K562 (cell line): ENCODE measurements around the gene STAG2. TPM values are rescaled to one million over a fixed set of nuclear protein-coding genes. Genes with fewer than 3 reads are reported as not detected.

Source experiments
- BRD9 ChIP-seq: fragments of 450-650 bp; IDR thresholded peaks from 2 replicates; pipeline ENCODE4 v1.6.1; 2018; ENCODE audit warnings: low read depth; ENCODE audit not compliant: partially characterized antibody
- ELF1 ChIP-seq: fragments of 200-800 bp; sonication (Bioruptor generic); IDR thresholded peaks from 2 replicates; pipeline ENCODE4 v1.6.1; 2016; ENCODE audit warnings: missing genetic modification characterization, missing compliant biosample characterization
- ERF ChIP-seq: fragments of 450-650 bp; formaldehyde crosslinking; IDR thresholded peaks from 2 replicates; pipeline ENCODE4 v1.4.0; 2020; ENCODE audit warnings: mild to moderate bottlenecking, mixed read lengths
- HNRNPLL ChIP-seq: fragments of 200-400 bp; formaldehyde crosslinking; IDR thresholded peaks from 2 replicates; pipeline ENCODE4 v1.6.1; 2017; ENCODE audit warnings: low read length, low read depth, mild to moderate bottlenecking; ENCODE audit not compliant: poor library complexity, severe bottlenecking
- POLR2AphosphoS2 ChIP-seq: IDR thresholded peaks from 2 replicates; pipeline ENCODE4 v1.6.1; 2012; ENCODE audit warnings: low read length, improper control_type of control experiment
- POLR2H ChIP-seq: IDR thresholded peaks from 2 replicates; pipeline ENCODE4 v1.6.1; 2016; ENCODE audit warnings: missing genetic modification characterization, low read depth, mild to moderate bottlenecking, control low read depth, missing compliant biosample characterization, moderate library complexity
- SRSF9 ChIP-seq: fragments of 200-400 bp; formaldehyde crosslinking; IDR thresholded peaks from 2 replicates; pipeline ENCODE4 v1.6.1; 2017; ENCODE audit warnings: low read depth, low read length, borderline replicate concordance
- ZBTB1 ChIP-seq: sonication (generic); formaldehyde crosslinking; IDR thresholded peaks from 2 replicates; pipeline ENCODE4 v1.8.1; 2023; ENCODE audit warnings: missing genetic modification reagents, low read depth, mild to moderate bottlenecking, borderline replicate concordance
- ZNF165 ChIP-seq: fragments of 250-450 bp; sonication (Bioruptor Pico); IDR thresholded peaks from 2 replicates; pipeline ENCODE4 v1.4.0; 2020; ENCODE audit warnings: borderline replicate concordance
- ZNF384 ChIP-seq: IDR thresholded peaks from 2 replicates; pipeline ENCODE4 v1.6.1; 2012; ENCODE audit warnings: low read depth, low read length, improper control_type of control experiment
- polyA plus RNA-seq, 8 experiments: library from polyadenylated mRNA; depleted of rRNA in 4 of 8; stranded (reverse) in 5 of 8; unstranded in 3 of 8; fragments of >200 nt; fragmentation: Nextera tagmentation in 2 of 8; fragmentation: Illumina TruSeq in 1 of 8; extraction: Ambion mirVana in 2 of 8; extraction: Trizol in 1 of 8; gene quantifications; 2 replicates each; pipeline versions ENCODE4 v1.2.1 to v1.2.3, GENCODE V29; 2011 to 2014; ENCODE audit warnings: inconsistent platforms in 1 of 8, missing spikeins in 1 of 8
- total RNA-seq, 7 experiments: library from RNA; depleted of rRNA in 6 of 7; stranded (reverse); fragments of >200 nt in 6 of 7; fragmentation: Illumina TruSeq in 2 of 7; extraction: Trizol in 2 of 7; gene quantifications; 2 replicates each; pipeline versions ENCODE4 v1.2.1 to v1.2.3, GENCODE V29; 2011 to 2021; ENCODE audit warnings: low replicate concordance in 1 of 7
- TF ChIP-seq, protein P1 (sequence below), 2 experiments: fragments of 450-650 bp in 1 of 2; sonication (generic) in 1 of 2; formaldehyde crosslinking in 1 of 2; IDR thresholded peaks; 2 replicates each; pipeline versions ENCODE4 v1.7.1 to v1.9.0; 2016 to 2022; ENCODE audit warnings: inconsistent platforms in 1 of 2, mild to moderate bottlenecking in 1 of 2, missing genetic modification reagents in 1 of 2
- TF ChIP-seq, protein P2 (sequence below): fragments of 450-650 bp; formaldehyde crosslinking; IDR thresholded peaks from 2 replicates; pipeline ENCODE4 v1.4.0; 2020; ENCODE audit warnings: mild to moderate bottlenecking, moderate library complexity
- TF ChIP-seq, protein P3 (sequence below): fragments of 200-800 bp; sonication (Bioruptor generic); IDR thresholded peaks from 2 replicates; pipeline ENCODE4 v1.6.1; 2017; ENCODE audit warnings: missing genetic modification characterization, missing compliant biosample characterization
- TF ChIP-seq, protein P4 (sequence below): fragments of 200-800 bp; sonication (Bioruptor generic); IDR thresholded peaks from 2 replicates; pipeline ENCODE4 v1.6.1; 2017; ENCODE audit warnings: missing genetic modification characterization, missing compliant biosample characterization

STAG2 gene
- total and polyA plus RNA-seq, 9 of the 15 experiments (the other 6 are each of a cell fraction or from before 2014, with no cell fraction given) = 40.3 to 133 (median 90.1) TPM

DNA sequence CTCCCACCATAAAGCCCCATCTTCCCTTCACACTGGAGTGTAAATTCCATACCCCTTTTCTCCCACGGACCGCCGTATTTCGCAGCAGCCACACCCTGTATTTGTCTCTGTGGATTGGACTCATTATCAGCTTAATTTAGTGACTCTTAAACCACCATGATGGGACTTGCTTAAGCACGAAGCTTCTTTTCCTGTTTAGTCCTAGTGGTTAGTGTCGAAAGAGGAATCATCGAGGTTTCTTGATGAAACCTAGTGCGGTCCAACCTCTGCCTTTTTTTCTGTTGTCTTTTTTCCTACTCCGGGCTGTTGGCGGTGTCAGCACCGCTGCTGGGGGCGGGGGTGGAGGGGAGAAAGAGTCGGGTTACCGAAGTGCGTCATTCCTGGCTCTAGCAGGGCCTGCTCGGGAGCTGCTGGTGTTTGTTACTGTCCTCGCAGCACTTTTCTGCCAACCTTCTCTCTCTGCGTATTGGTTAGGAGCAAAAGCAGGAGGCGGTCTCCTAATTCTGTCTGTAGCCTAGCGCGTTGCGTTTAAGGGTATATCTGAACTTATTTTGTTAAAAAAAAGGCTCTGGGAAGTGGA is 1.4 kb downstream of the STAG2 start (continued):
- TF ChIP-seq, protein P1, sequence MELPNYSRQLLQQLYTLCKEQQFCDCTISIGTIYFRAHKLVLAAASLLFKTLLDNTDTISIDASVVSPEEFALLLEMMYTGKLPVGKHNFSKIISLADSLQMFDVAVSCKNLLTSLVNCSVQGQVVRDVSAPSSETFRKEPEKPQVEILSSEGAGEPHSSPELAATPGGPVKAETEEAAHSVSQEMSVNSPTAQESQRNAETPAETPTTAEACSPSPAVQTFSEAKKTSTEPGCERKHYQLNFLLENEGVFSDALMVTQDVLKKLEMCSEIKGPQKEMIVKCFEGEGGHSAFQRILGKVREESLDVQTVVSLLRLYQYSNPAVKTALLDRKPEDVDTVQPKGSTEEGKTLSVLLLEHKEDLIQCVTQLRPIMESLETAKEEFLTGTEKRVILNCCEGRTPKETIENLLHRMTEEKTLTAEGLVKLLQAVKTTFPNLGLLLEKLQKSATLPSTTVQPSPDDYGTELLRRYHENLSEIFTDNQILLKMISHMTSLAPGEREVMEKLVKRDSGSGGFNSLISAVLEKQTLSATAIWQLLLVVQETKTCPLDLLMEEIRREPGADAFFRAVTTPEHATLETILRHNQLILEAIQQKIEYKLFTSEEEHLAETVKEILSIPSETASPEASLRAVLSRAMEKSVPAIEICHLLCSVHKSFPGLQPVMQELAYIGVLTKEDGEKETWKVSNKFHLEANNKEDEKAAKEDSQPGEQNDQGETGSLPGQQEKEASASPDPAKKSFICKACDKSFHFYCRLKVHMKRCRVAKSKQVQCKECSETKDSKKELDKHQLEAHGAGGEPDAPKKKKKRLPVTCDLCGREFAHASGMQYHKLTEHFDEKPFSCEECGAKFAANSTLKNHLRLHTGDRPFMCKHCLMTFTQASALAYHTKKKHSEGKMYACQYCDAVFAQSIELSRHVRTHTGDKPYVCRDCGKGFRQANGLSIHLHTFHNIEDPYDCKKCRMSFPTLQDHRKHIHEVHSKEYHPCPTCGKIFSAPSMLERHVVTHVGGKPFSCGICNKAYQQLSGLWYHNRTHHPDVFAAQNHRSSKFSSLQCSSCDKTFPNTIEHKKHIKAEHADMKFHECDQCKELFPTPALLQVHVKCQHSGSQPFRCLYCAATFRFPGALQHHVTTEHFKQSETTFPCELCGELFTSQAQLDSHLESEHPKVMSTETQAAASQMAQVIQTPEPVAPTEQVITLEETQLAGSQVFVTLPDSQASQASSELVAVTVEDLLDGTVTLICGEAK (IDR thresholded peaks at IDR 0.05) = no peak
- TF ChIP-seq, protein P1 (CRISPR knock-in tag; IDR thresholded peaks at IDR 0.05) = no peak
- no peak for TF ChIP-seq ZBTB1 (CRISPR knock-in tag)
- peak; percentile 41 for TF ChIP-seq HNRNPLL
- TF ChIP-seq, protein P2, sequence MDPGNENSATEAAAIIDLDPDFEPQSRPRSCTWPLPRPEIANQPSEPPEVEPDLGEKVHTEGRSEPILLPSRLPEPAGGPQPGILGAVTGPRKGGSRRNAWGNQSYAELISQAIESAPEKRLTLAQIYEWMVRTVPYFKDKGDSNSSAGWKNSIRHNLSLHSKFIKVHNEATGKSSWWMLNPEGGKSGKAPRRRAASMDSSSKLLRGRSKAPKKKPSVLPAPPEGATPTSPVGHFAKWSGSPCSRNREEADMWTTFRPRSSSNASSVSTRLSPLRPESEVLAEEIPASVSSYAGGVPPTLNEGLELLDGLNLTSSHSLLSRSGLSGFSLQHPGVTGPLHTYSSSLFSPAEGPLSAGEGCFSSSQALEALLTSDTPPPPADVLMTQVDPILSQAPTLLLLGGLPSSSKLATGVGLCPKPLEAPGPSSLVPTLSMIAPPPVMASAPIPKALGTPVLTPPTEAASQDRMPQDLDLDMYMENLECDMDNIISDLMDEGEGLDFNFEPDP (CRISPR knock-in tag) = no peak
- TF ChIP-seq, protein P3, sequence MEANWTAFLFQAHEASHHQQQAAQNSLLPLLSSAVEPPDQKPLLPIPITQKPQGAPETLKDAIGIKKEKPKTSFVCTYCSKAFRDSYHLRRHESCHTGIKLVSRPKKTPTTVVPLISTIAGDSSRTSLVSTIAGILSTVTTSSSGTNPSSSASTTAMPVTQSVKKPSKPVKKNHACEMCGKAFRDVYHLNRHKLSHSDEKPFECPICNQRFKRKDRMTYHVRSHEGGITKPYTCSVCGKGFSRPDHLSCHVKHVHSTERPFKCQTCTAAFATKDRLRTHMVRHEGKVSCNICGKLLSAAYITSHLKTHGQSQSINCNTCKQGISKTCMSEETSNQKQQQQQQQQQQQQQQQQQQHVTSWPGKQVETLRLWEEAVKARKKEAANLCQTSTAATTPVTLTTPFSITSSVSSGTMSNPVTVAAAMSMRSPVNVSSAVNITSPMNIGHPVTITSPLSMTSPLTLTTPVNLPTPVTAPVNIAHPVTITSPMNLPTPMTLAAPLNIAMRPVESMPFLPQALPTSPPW = peak; percentile 90
- no peak; the same call in 1 of the 2 replicates for TF ChIP-seq ZNF384
- no peak for TF ChIP-seq ZNF165 (CRISPR knock-in tag)
- no peak for TF ChIP-seq SRSF9
- TF ChIP-seq POLR2AphosphoS2 = no peak
- TF ChIP-seq, protein P4, sequence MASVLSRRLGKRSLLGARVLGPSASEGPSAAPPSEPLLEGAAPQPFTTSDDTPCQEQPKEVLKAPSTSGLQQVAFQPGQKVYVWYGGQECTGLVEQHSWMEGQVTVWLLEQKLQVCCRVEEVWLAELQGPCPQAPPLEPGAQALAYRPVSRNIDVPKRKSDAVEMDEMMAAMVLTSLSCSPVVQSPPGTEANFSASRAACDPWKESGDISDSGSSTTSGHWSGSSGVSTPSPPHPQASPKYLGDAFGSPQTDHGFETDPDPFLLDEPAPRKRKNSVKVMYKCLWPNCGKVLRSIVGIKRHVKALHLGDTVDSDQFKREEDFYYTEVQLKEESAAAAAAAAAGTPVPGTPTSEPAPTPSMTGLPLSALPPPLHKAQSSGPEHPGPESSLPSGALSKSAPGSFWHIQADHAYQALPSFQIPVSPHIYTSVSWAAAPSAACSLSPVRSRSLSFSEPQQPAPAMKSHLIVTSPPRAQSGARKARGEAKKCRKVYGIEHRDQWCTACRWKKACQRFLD (CRISPR knock-in tag) = no peak
- TF ChIP-seq ERF (CRISPR knock-in tag) = no peak
- peak; percentile 83 for TF ChIP-seq POLR2H (tag)
- no peak; the same call in 1 of the 2 replicates for TF ChIP-seq ELF1 (tag)
- TF ChIP-seq BRD9 = peak; percentile 81
